Measurements from ENCODE around the gene MED15.
"Not testable (repeated sequence)": the region's sequence is repeated elsewhere in the genome, so short reads cannot be mapped to it uniquely, and the experiment has no call there.

GRCh38 chr22:20475569-20475968 is 31.8 kb upstream of the MED15 start:
- TF ChIP-seq CTCF (conservative IDR thresholded peaks at IDR 0.05; ENCODE audit: low read depth in 2 of 2); JUNB (IDR thresholded peaks at IDR 0.05; ENCODE audit: unreplicated experiment): not testable (repeated sequence)
